HG03558 (cell line): ENCODE results near the gene CTBP2.

Experiments used
- ATAC-seq: cut with Tn5 transposase; IDR thresholded peaks from one replicate; pipeline ENCODE4 v1.9.1; 2021; ENCODE audit warnings: moderate number of reproducible peaks; ENCODE audit not compliant: unreplicated experiment; ENCODE audit errors: extremely low read depth

Gene CTBP2

DNA sequence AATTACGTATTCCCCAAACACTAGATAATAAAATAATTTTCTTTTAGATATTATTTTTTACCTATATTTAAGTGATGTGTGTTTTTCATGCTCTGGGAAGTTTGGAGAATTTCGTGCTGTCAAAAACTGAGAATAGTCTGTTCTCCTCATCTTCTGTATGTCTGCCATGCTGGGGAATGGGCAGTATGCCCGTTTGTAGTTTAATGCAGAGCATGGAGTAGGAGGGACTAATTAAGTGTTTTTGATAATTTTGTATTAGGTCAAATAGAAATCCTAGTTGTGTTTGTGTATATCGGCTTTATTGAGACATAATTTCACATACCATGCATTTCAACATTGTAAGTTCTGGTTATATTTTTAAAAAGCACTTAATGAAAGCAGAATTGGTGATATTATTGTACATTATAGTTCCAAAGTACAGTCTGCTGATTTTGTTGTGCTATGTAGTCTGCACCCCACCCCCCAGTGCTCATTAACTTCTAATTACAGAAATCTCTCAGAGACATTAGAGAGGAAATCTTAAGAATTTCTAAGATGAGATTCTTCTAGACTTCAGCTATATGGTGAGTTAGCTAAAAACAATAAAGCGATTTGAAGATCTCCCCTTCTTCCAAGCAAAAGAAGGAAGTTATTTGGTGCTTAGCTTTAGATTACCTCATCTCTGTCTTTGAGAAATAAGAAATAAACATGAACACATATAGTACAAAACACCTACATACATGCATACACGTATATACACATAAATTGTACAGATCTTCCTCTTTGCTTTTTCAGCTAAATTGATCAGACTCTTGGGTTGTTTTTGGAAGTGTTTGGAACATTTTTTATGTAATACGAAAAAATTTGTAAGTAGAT, 196.3 kb downstream of the CTBP2 start:
- ATAC-seq = no peak

GRCh38 chr10:124962421-124962820, 197.9 kb downstream of the CTBP2 start:
- ATAC-seq = no peak

DNA sequence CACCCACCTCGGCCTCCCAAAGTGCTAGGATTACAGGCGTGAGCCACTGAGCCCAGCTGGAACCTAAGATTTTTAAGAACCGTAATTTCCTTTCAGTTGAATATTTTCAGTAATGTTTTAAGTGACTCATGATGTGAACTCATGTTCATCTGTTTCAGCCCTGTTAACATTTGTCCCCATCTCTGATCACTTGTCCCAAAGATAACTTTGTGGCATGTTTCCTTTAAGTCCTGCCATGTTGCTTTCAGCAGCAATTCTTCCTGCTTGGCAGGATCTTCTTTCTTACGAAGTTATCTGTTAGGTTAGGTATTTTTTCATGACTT, 199.2 kb downstream of the CTBP2 start:
- no peak for ATAC-seq

- no peak for ATAC-seq
Observed at GRCh38 chr10:124959564-124959963, 200.8 kb downstream of the CTBP2 start.

GRCh38 chr10:124957404-124957947, 202.9 kb downstream of the CTBP2 start:
- ATAC-seq = no peak

GRCh38 chr10:124956764-124957163, 203.6 kb downstream of the CTBP2 start:
- ATAC-seq = no peak

- ATAC-seq = no peak
Observed at GRCh38 chr10:124955868-124956267, 204.5 kb downstream of the CTBP2 start.

DNA sequence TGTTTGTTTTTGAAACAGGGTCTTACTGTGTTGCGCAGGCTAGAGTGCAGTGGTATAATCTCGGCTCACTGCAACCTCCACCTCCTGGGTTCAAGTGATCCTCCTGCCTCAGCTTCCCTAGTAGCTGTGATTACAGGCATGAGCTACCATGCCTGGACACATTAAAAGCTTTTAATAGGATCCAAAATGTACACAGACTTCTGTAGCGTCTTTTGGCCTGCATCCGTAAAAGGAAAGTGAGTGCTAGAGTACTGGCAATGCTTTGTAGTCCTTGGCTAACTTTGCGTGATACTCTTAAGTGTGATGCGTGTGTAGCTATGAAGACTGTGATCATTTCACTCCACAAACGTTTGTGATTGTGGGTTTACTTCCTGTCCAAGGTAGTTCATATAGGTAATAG, 205.1 kb downstream of the CTBP2 start:
- no peak for ATAC-seq

DNA sequence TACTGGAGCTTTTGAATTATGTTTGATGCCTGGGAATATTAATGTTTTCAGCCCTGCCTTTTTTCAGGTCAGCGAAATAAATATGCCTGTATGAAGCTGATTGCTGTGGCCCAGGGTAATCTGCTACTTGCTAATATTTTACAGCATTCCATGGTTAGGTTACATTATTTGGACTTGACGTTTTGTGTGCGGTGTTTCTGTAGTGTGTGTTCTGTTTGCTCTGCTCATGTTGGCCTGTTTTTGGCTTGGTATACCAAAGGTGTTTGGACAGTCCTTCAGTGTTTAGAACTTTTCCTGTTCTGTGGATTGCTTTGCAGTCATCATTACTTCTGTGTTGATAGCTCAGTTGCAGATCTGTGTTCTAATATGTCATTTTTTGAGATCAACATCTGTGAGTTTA, 206.9 kb downstream of the CTBP2 start:
- ATAC-seq = no peak

- ATAC-seq = no peak
Observed at GRCh38 chr10:124952123-124952522, 208.2 kb downstream of the CTBP2 start.

DNA sequence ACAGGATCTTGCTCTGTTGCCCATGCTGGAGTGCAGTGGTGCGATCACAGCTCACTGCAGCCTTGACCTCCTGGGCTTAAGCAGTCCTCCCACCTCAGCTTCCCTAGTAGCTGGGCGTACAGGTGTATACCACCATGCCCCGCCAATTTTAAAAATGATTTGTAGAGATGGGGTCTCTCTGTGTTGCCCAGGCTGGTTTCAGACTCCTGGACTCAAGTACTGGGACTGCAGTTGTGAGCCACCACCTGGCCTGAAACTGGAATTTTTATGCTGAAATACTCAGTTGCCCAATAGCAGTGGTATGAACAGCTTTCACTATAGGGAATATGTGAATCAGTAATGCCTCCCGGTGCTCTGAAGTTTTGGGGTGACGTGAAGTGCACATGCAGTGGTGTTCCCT, 210.8 kb downstream of the CTBP2 start:
- ATAC-seq = no peak

DNA sequence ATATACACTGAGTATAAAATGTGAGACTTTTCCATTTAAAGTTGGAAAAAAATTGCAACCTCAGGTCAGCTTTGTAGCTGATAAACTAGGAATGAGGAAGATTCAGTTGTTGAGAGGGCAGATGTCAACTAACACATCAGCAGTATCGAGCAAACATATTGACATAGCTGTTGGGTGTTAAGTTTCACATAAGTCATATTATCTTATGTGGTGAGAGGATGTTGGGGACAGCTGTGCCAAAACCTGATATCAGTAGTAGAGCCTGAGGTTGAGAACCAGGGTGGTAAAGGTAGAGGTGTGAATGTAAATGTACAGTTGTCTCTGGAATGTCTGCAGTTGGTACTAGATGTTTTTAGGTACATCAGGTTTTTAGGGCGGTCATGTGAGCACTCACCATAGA, 213.4 kb downstream of the CTBP2 start:
- ATAC-seq = no peak

DNA sequence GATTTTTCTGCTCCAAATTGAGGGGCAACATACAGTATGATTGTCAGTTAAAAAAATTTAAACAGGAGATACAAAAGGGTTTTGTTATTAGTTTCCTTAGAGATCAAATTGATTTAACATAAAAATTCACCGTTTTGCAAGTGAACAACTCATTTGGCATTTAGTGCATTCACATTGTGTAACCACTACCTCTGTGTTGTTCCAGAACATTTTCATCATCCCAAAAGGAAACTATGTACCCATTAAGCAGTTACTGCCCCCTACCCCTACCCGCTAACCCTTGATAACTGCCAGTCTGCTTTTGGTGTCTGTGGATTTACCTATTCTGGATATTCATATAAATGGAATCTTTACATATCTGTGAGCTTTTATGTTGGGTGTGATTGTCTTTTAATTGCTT, 215.4 kb downstream of the CTBP2 start:
- no peak for ATAC-seq

GRCh38 chr10:124943301-124944092, 216.9 kb downstream of the CTBP2 start:
- ATAC-seq = no peak

- no peak for ATAC-seq
Observed at GRCh38 chr10:124942317-124943169, 217.8 kb downstream of the CTBP2 start.

DNA sequence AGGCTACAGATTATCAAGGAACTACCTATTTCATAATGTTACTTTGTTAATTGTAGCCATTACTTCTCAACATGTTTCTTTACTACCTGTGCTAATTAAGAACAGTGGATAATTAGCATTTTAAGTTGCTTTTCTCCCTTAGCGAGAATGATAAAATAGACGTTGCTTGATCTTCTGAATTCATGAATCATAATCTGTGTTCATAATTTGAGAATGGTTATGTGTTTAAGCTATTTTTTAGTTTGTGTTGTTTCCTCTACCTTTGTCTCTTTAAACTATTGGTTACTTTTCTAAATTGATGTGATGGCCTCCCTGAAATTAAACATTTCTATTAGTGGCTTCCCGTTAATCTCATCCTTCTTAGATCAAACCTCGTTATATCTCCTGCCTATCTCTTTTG, 218.5 kb downstream of the CTBP2 start, which contains the start of gene ZRANB1:
ZRANB1 (plus strand) TSS at position 301 of the 400 bp plus-strand sequence. CDS start 371 bp downstream, outside the sequence.
- no peak for ATAC-seq

DNA sequence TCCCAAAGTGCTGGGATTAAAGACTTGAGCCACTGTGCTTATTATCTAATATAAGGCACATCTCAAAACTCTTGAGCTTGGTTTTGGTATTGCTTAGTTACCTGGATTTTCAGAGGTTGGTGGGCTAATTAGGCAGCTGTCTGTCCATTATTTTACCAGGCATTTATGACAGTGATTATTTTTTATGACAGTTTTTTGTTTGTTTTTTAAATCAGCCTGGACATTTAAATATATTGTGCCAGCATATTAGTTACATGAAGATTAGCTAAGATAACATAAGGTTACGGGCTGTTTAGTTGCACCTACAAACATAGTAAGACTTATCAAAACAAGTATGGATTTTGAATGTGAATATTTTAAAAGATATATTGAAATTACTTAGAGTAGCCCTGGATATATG, 221.1 kb downstream of the CTBP2 start:
- ATAC-seq = no peak

DNA sequence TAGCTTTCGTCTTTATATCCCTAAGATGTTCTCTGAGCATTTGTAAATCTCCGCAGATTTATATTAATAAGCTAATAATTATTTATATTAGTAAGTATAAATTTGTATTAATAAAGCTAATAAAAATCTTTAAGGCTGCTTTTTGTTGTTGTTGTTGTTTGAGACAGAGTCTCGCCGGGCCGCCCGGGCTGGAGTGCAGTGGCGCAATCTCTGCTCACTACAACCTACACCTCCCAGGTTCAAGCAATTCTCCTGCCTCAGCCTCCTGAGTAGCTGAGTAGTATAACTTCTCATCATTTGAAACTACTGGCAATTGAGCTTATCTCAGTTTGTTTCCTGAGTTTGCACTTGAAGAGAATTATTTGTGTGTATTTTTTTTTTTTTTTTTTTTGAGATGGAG, 223.6 kb downstream of the CTBP2 start:
- ATAC-seq = no peak

GRCh38 chr10:124935946-124936345, 224.4 kb downstream of the CTBP2 start:
- ATAC-seq = no peak
